Glutamatergic neuron (in vitro differentiated cells): ENCODE data around the gene PHACTR2. TPM values are rescaled to one million over a fixed set of nuclear protein-coding genes. Genes with fewer than 3 reads are reported as not detected.

Experiments
- DNase-seq: peaks from one replicate; pipeline ENCODE4 v3.0.0; 2022
- H3K27ac Mint-ChIP-seq: one replicate; pipeline ENCODE4 v1.8.0; 2020; ENCODE audit warnings: mild to moderate bottlenecking, mixed read lengths, inconsistent platforms; ENCODE audit not compliant: unreplicated experiment
- H3K27me3 Mint-ChIP-seq: one replicate; pipeline ENCODE4 v1.8.0; 2020; ENCODE audit warnings: mild to moderate bottlenecking, moderate library complexity, mixed read lengths, inconsistent platforms; ENCODE audit not compliant: unreplicated experiment
- H3K36me3 Mint-ChIP-seq: one replicate; pipeline ENCODE4 v1.8.0; 2020; ENCODE audit warnings: mild to moderate bottlenecking, mixed read lengths, inconsistent platforms; ENCODE audit not compliant: unreplicated experiment
- H3K4me1 Mint-ChIP-seq: one replicate; pipeline ENCODE4 v1.8.0; 2020; ENCODE audit warnings: mild to moderate bottlenecking, low read depth, mixed read lengths, inconsistent platforms; ENCODE audit not compliant: unreplicated experiment
- H3K4me3 Mint-ChIP-seq: one replicate; pipeline ENCODE4 v1.8.0; 2020; ENCODE audit warnings: mild to moderate bottlenecking, mixed read lengths, inconsistent platforms; ENCODE audit not compliant: unreplicated experiment
- H3K9me3 Mint-ChIP-seq: one replicate; pipeline ENCODE4 v1.8.0; 2020; ENCODE audit warnings: mild to moderate bottlenecking, moderate library complexity, mixed read lengths, inconsistent platforms; ENCODE audit not compliant: unreplicated experiment
- CTCF ChIP-seq: fragments of 200-600 bp; sonication (generic); IDR thresholded peaks from one replicate; pipeline ENCODE4 v1.5.0; 2021; ENCODE audit not compliant: partially characterized antibody, unreplicated experiment
- total RNA-seq: library from RNA; stranded (reverse); fragmentation: NEBNext Ultra II Directional; extraction: Animal tissue kit (Norgen Biotek cat#: 25700); gene quantifications from one replicate; pipeline ENCODE4 v1.2.1, GENCODE V29; 2021; ENCODE audit not compliant: unreplicated experiment

PHACTR2 gene
- total RNA-seq, 1 donor from 2014 or later, result 9.7 TPM

- no peaks in the 10 kb centered on the region for H3K27me3 Mint-ChIP-seq
- H3K4me3 Mint-ChIP-seq, result no peak overlapping the region
- H3K36me3 Mint-ChIP-seq, result no peaks in the 10 kb centered on the region
- no peak for DNase-seq
- H3K9me3 Mint-ChIP-seq, result peaks cover 2% of the 10 kb centered on the region
- H3K4me1 Mint-ChIP-seq, result no peaks in the 10 kb centered on the region
- no peak overlapping the region for H3K27ac Mint-ChIP-seq
- no peak for TF ChIP-seq CTCF
Observed at GRCh38 chr6:143761074-143761473, 83.3 kb downstream of the PHACTR2 start.

GRCh38 chr6:143762126-143762525, 84.4 kb downstream of the PHACTR2 start:
- Mint-ChIP-seq H3K36me3 (no peaks in the 10 kb centered on the region), H3K4me1 (no peaks in the 10 kb centered on the region), H3K9me3 (peaks cover 2% of the 10 kb centered on the region), H3K27ac (no peak overlapping the region), H3K27me3 (no peaks in the 10 kb centered on the region), H3K4me3 (no peak overlapping the region)
- DNase-seq, result no peak
- no peak for TF ChIP-seq CTCF

GRCh38 chr6:143765422-143766184, 87.8 kb downstream of the PHACTR2 start:
- Mint-ChIP-seq H3K4me1 (no peaks in the 10 kb centered on the region), H3K27me3 (no peaks in the 10 kb centered on the region), H3K36me3 (no peaks in the 10 kb centered on the region), H3K9me3 (peaks cover 2% of the 10 kb centered on the region), H3K27ac (no peak overlapping the region), H3K4me3 (no peak overlapping the region)
- DNase-seq, result no peak
- no peak for TF ChIP-seq CTCF

DNA sequence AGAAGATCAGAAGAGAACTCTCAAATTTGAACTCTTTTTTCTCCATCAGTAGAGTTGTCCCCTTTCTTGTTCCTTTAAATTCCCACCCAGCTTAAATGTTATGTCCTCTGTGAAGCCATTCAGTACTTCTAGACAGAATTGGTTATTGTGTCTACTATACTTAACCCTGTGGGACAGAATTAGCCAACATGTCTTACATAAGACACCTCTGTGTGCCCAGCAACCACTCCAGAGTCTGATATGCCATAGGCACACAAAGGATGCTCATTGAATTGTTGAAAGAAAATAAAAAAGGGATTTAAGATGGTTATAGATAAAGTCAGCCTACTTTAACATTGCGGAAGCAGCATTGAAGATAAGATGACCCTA, 88.4 kb downstream of the PHACTR2 start:
- DNase-seq, result no peak
- Mint-ChIP-seq H3K4me1 (no peaks in the 10 kb centered on the region), H3K9me3 (peaks cover 2% of the 10 kb centered on the region), H3K27ac (no peak overlapping the region), H3K27me3 (no peaks in the 10 kb centered on the region), H3K36me3 (no peaks in the 10 kb centered on the region), H3K4me3 (no peak overlapping the region)
- no peak for TF ChIP-seq CTCF

GRCh38 chr6:143767433-143767832, 89.7 kb downstream of the PHACTR2 start:
- H3K27me3 Mint-ChIP-seq, result no peaks in the 10 kb centered on the region
- no peak for TF ChIP-seq CTCF
- H3K9me3 Mint-ChIP-seq, result peaks cover 2% of the 10 kb centered on the region
- H3K4me3 Mint-ChIP-seq, result no peak overlapping the region
- no peaks in the 10 kb centered on the region for H3K4me1 Mint-ChIP-seq
- no peak for DNase-seq
- no peak overlapping the region for H3K27ac Mint-ChIP-seq
- H3K36me3 Mint-ChIP-seq, result no peaks in the 10 kb centered on the region
